Psoas muscle (tissue), 8 donors: ENCODE measurements around the gene SPTA1. TPM values are rescaled to one million over a fixed set of nuclear protein-coding genes. Genes with fewer than 3 reads are reported as not detected.

ENCODE experiments used
- ATAC-seq, 4 donors: fragments of 200-7000 bp; cut with Tn5 transposase; one replicate each; pipeline ENCODE4 v1.9.1; 2020; ENCODE audit warnings: moderate library complexity in 3 of 4, mild to moderate bottlenecking in 2 of 4
- DNase-seq, 2 donors: peaks; one replicate each; pipeline ENCODE4 v3.0.0-alpha.2; 2020
- H3K27ac ChIP-seq: fragments of 200-600 bp; one replicate; pipeline ENCODE4 v1.8.0; 2022
- H3K27me3 ChIP-seq, 3 donors: fragments of 200-600 bp in 1 of 3; one replicate each; pipeline versions ENCODE4 v1.6.1 to v1.8.0; 2013 to 2022; ENCODE audit warnings: low read length in 2 of 3, mild to moderate bottlenecking in 2 of 3, moderate library complexity in 1 of 3; ENCODE audit not compliant: insufficient read depth in 3 of 3
- H3K36me3 ChIP-seq, 2 donors: fragments of 200-600 bp in 1 of 2; one replicate each; pipeline versions ENCODE4 v1.6.1 to v1.8.0; 2013 to 2022; ENCODE audit warnings: low read depth in 1 of 2, mild to moderate bottlenecking in 1 of 2, moderate library complexity in 1 of 2; ENCODE audit not compliant: insufficient read depth in 1 of 2
- H3K4me1 ChIP-seq: fragments of 200-600 bp; one replicate; pipeline ENCODE4 v1.8.0; 2022
- H3K4me3 ChIP-seq: fragments of 200-600 bp; one replicate; pipeline ENCODE4 v1.8.0; 2022; ENCODE audit warnings: mild to moderate bottlenecking
- H3K9me3 ChIP-seq: fragments of 200-600 bp; one replicate; pipeline ENCODE4 v1.8.0; 2022
- CTCF ChIP-seq: fragments of 200-600 bp; IDR thresholded peaks from one replicate; pipeline ENCODE4 v1.8.0; 2022; ENCODE audit warnings: antibody characterized with exemption
- WGBS, 3 donors: extraction: QIAGEN DNeasy Blood & Tissue Kit; methylation state at CpG; one replicate each; pipeline versions ENCODE4 v1.1.6 to v1.1.7; 2013; 5-methylcytosine and 5-hydroxymethylcytosine counted together
- intact Hi-C, 2 donors: fragments of 100-400 bp; cut with DNase I; formaldehyde crosslinking; loops; one replicate each; pipeline versions ENCODE4 v1.11.0 to v1.14.2; 2022
- polyA plus RNA-seq, 3 donors: library from polyadenylated mRNA; stranded (reverse); fragments of 200-250 nt; gene quantifications; one replicate each; pipeline ENCODE4 v1.2.3, GENCODE V29; 2013
- total RNA-seq, 4 donors: library from RNA; stranded (reverse); fragmentation: NEBNext Ultra II Directional in 2 of 4; extraction: Animal tissue kit (Norgen Biotek cat#: 25700) in 2 of 4; gene quantifications; one replicate each; pipeline versions ENCODE4 v1.2.1 to v1.2.4, GENCODE V29; 2021 to 2023
- donor health status: healthy with polysubstance abuse.
- donor health status: DM: no; HTN: no; CAD: no; lungs with moderate emphysema.
- donor health status: Bipolar disorder and iron deficiency.
- donor health status: healthy.
- donor health status: DM: yes; HTN: yes; CAD: no.
- donor health status: DM: no; HTN: no; CAD: no.
- donor health status: DM: no; HTN: no; CAD: no.
- donor health status: DM: yes; HTN: yes; CAD: no.

SPTA1 gene
- total and polyA plus RNA-seq, 7 donors: 0.05 to 0.74 (median 0.14) TPM; not detected in 2

- intact Hi-C loops: no loop called here
- H3K27ac ChIP-seq: no peak overlapping the region
- no peak overlapping the region for H3K4me3 ChIP-seq
- TF ChIP-seq CTCF: no peak
- WGBS, 3 donors: 76 to 90% (median 81%) methylated on average over 4 of the region's 4 CpGs
- no peaks in the 10 kb centered on the region for H3K4me1 ChIP-seq
- no peaks in the 10 kb centered on the region for H3K36me3 ChIP-seq
- no peaks in the 10 kb centered on the region for H3K27me3 ChIP-seq
- ATAC-seq: no peak
- DNase-seq: no peak
- H3K9me3 ChIP-seq: no peaks in the 10 kb centered on the region
Observed at GRCh38 chr1:158730453-158730852, 43.9 kb upstream of the SPTA1 start.

- Histone ChIP-seq H3K4me1 (no peaks in the 10 kb centered on the region), H3K27ac (no peak overlapping the region), H3K36me3 (no peaks in the 10 kb centered on the region), H3K4me3 (no peak overlapping the region), H3K27me3 (no peaks in the 10 kb centered on the region), H3K9me3 (no peaks in the 10 kb centered on the region)
- 64 to 74% (median 66%) methylated on average over 3 of the region's 3 CpGs for WGBS, 3 donors
- DNase-seq: no peak
- no peak for ATAC-seq
- TF ChIP-seq CTCF: no peak
- intact Hi-C loops: no loop called here
Observed at GRCh38 chr1:158728510-158729225, 42.2 kb upstream of the SPTA1 start.

GRCh38 chr1:158724442-158724841 is 37.9 kb upstream of the SPTA1 start:
- intact Hi-C loops: no loop called here
- H3K27ac ChIP-seq: no peak overlapping the region
- H3K4me3 ChIP-seq: no peak overlapping the region
- no peaks in the 10 kb centered on the region for H3K9me3 ChIP-seq
- no peak for DNase-seq
- 89 to 92% (median 91%) methylated on average over 5 of the region's 5 CpGs for WGBS, 3 donors
- no peaks in the 10 kb centered on the region for H3K36me3 ChIP-seq
- no peak for TF ChIP-seq CTCF
- H3K27me3 ChIP-seq: no peaks in the 10 kb centered on the region
- ATAC-seq: no peak
- H3K4me1 ChIP-seq: no peaks in the 10 kb centered on the region

GRCh38 chr1:158720620-158721019 is 34.1 kb upstream of the SPTA1 start, which contains the start of gene OR6K3:
TSS of gene OR6K3 (minus strand) at chr1:158720720. CDS start at chr1:158718115, 2,605 bp downstream.
- no peak within 1 kb of the TSS for H3K27ac ChIP-seq
- TF ChIP-seq CTCF: no peak
- no peak within 1 kb of the TSS for H3K4me3 ChIP-seq
- WGBS, 3 donors: 63 to 71% (median 65%) methylated on average over 2 of the region's 2 CpGs
- no peaks in the 10 kb centered on the region for H3K9me3 ChIP-seq
- H3K4me1 ChIP-seq: no peaks in the 10 kb centered on the region
- no peak for DNase-seq
- ATAC-seq: no peak
- intact Hi-C loops: no loop called here
- H3K36me3 ChIP-seq: no peaks in the 10 kb centered on the region
- H3K27me3 ChIP-seq: no peaks in the 10 kb centered on the region

GRCh38 chr1:158719664-158720063 is 33.1 kb upstream of the SPTA1 start:
- no peak for TF ChIP-seq CTCF

More at GRCh38 chr1:158719664-158720063, 33.1 kb upstream of the SPTA1 start:
- ATAC-seq (no peak), DNase-seq (no peak)
- H3K9me3 ChIP-seq: no peaks in the 10 kb centered on the region
- H3K27me3 ChIP-seq: no peaks in the 10 kb centered on the region
- no peak overlapping the region for H3K4me3 ChIP-seq
- H3K27ac ChIP-seq: no peak overlapping the region
- intact Hi-C loops: no loop called here
- no peaks in the 10 kb centered on the region for H3K36me3 ChIP-seq
- H3K4me1 ChIP-seq: no peaks in the 10 kb centered on the region
- 56 to 68% (median 64%) methylated on average over 3 of the region's 3 CpGs for WGBS, 3 donors
